NT2/D1 (cell line): Measurements from ENCODE around the gene CCDC171.

Experiments
- YY1 ChIP-seq: IDR thresholded peaks from 2 replicates; pipeline ENCODE4 v1.6.1; 2011; ENCODE audit not compliant: insufficient read length, insufficient read depth
- ZNF274 ChIP-seq: IDR thresholded peaks from 2 replicates; pipeline ENCODE4 v1.6.1; 2011; ENCODE audit warnings: mild to moderate bottlenecking, low read depth, low read length

DNA sequence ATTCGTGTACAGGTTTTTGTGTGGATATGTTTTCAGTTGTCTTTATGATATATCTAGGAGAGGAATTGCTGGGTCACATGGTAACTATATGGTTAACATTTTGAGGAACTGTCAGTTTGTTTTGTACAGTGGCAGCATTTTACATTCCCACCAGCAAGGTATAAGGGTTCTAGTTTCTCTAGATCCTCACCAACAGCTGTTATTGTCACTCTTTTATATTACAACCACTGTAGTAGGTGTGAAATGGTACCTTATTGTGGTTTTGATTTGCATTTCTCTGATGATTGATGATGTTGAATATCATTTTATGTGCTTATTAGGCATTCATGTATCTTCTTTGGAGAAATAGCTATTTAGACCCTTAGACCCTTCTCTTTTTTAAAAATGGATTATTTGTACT lies 82.9 kb downstream of the CCDC171 start:
- TF ChIP-seq YY1 (no peak), ZNF274 (no peak)
